ENCODE results near the gene ANKRD37.

DNA sequence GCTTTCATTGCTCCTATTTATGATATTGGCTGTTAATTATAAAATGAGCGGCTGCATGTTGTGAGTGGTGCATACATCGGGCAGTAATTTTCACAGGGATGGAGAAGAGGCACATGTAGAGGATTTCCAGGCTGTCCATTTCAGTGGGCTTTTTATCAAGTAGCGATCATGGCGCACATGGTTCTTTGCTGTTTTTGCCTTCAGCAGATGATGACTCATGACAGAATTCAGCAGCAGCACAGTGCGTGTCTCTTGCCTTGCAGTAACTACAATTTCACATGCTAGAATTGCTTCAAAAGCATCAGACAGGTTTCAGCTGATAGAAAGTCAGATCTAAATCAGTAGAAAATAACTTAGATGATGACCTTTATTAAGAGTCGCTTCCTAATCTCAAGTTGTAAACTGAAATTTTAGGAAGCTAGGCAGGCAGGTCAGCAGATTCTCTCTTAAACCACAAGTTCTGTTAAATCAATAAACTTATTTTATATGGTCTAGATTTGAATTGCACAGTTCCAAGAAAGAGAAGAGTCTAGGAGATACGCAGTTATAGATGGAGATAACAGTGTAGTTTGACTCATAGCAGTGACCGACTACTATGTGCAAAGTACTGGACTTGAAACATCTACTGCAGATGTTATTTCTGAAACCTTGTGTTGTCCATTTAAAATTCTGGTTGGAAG lies 36.7 kb upstream of the ANKRD37 start:
- TF ChIP-seq, protein P1, sequence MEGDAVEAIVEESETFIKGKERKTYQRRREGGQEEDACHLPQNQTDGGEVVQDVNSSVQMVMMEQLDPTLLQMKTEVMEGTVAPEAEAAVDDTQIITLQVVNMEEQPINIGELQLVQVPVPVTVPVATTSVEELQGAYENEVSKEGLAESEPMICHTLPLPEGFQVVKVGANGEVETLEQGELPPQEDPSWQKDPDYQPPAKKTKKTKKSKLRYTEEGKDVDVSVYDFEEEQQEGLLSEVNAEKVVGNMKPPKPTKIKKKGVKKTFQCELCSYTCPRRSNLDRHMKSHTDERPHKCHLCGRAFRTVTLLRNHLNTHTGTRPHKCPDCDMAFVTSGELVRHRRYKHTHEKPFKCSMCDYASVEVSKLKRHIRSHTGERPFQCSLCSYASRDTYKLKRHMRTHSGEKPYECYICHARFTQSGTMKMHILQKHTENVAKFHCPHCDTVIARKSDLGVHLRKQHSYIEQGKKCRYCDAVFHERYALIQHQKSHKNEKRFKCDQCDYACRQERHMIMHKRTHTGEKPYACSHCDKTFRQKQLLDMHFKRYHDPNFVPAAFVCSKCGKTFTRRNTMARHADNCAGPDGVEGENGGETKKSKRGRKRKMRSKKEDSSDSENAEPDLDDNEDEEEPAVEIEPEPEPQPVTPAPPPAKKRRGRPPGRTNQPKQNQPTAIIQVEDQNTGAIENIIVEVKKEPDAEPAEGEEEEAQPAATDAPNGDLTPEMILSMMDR (IDR thresholded peaks at IDR 0.05) = no peak
- TF ChIP-seq ZFX (IDR thresholded peaks at IDR 0.05; ENCODE audit: borderline replicate concordance) = no peak

Data from 22Rv1 (cell line).